Measurements from ENCODE around the gene RUBCN.
"Not testable (repeated sequence)": the region's sequence is repeated elsewhere in the genome, so short reads cannot be mapped to it uniquely, and the experiment has no call there.

DNA sequence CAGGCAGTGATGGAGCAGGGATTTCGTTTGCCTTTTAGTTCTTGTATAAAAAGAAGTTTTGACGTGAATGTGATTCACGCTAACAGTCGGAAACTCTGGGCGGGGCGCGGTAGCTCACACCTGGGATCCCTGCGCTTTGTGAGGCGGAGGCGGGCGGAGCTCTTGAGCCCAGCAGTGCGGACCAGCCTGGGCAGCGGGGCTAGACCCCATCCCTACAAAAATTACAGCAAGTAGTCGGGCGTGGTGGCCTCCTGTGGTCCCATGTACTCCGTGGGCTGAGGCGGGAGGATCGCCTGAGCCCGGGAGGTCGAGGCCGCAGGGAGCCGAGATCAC lies 81.7 kb downstream of the RUBCN start:
- not testable (repeated sequence) for TF ChIP-seq FOXM1 (IDR thresholded peaks at IDR 0.05; ENCODE audit: borderline replicate concordance); LEF1 (IDR thresholded peaks at IDR 0.05; ENCODE audit: borderline replicate concordance); HDGF (IDR thresholded peaks at IDR 0.05; ENCODE audit: borderline replicate concordance); SP1 (IDR thresholded peaks at IDR 0.05)
